ENCODE results near the gene TMEM132D.

GRCh38 chr12:129607301-129607700 is 296.5 kb downstream of the TMEM132D start:
- TF ChIP-seq, protein P1, sequence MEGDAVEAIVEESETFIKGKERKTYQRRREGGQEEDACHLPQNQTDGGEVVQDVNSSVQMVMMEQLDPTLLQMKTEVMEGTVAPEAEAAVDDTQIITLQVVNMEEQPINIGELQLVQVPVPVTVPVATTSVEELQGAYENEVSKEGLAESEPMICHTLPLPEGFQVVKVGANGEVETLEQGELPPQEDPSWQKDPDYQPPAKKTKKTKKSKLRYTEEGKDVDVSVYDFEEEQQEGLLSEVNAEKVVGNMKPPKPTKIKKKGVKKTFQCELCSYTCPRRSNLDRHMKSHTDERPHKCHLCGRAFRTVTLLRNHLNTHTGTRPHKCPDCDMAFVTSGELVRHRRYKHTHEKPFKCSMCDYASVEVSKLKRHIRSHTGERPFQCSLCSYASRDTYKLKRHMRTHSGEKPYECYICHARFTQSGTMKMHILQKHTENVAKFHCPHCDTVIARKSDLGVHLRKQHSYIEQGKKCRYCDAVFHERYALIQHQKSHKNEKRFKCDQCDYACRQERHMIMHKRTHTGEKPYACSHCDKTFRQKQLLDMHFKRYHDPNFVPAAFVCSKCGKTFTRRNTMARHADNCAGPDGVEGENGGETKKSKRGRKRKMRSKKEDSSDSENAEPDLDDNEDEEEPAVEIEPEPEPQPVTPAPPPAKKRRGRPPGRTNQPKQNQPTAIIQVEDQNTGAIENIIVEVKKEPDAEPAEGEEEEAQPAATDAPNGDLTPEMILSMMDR (IDR thresholded peaks at IDR 0.05; ENCODE audit: insufficient read depth, low read length, poor library complexity, severe bottlenecking) = no peak
- no peak for TF ChIP-seq EZH2phosphoT487 (conservative IDR thresholded peaks at IDR 0.05; ENCODE audit: low read length)

Data from SU-DHL-6 (cell line).